HEK293T (cell line): ENCODE data around the gene GLIS2.

Source experiments
- ARNT ChIP-seq: fragments of 450-650 bp; IDR thresholded peaks from 2 replicates; pipeline ENCODE4 v1.6.1; 2017; ENCODE audit warnings: mild to moderate bottlenecking
- BHLHE40 ChIP-seq: fragments of 450-650 bp; IDR thresholded peaks from 2 replicates; pipeline ENCODE4 v1.6.1; 2016; ENCODE audit warnings: mild to moderate bottlenecking, moderate library complexity, borderline replicate concordance
- ELF4 ChIP-seq: fragments of 450-650 bp; IDR thresholded peaks from 2 replicates; pipeline ENCODE4 v1.6.1; 2017; ENCODE audit warnings: antibody characterized with exemption
- FOXA1 ChIP-seq: fragments of 450-650 bp; IDR thresholded peaks from 2 replicates; pipeline ENCODE4 v1.6.1; 2016; ENCODE audit warnings: mild to moderate bottlenecking
- FOXM1 ChIP-seq: fragments of 450-650 bp; IDR thresholded peaks from 2 replicates; pipeline ENCODE4 v1.6.1; 2017; ENCODE audit warnings: mild to moderate bottlenecking, borderline replicate concordance
- HDGF ChIP-seq: fragments of 450-650 bp; IDR thresholded peaks from 2 replicates; pipeline ENCODE4 v1.6.1; 2017; ENCODE audit warnings: antibody characterized with exemption, borderline replicate concordance
- L3MBTL2 ChIP-seq: fragments of 450-650 bp; conservative IDR thresholded peaks from 2 replicates; pipeline ENCODE4 v1.6.1; 2016; ENCODE audit warnings: mild to moderate bottlenecking
- LEF1 ChIP-seq: fragments of 450-650 bp; IDR thresholded peaks from 2 replicates; pipeline ENCODE4 v1.6.1; 2017; ENCODE audit warnings: mild to moderate bottlenecking, borderline replicate concordance
- SP1 ChIP-seq: fragments of 450-650 bp; IDR thresholded peaks from 2 replicates; pipeline ENCODE4 v1.6.1; 2017
- SUZ12 ChIP-seq: fragments of 450-650 bp; IDR thresholded peaks from 2 replicates; pipeline ENCODE4 v1.6.1; 2016; ENCODE audit warnings: mild to moderate bottlenecking
- TARDBP ChIP-seq: fragments of 450-650 bp; IDR thresholded peaks from 2 replicates; pipeline ENCODE4 v1.6.1; 2016
- ZNF384 ChIP-seq: fragments of 450-650 bp; IDR thresholded peaks from 2 replicates; pipeline ENCODE4 v1.6.1; 2016

DNA sequence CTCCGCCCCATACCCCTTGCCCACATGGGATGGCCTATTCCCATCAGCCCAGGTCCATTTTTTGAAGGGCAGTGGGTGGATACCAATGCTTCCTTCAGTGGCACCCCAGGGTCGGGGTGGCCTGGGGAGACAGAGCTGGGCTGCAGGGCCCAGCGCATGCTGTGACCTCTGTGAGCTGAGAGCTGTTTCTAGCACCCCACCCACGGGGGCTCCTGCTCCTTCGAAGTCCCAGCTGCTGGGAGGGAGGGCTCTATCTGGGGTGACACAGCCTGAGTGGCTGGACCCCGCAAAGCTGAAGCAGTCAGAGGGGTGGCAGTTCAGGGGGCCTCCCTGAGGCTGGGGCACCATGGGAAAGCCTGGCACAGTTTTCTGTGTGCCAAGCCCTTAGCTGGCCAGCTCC is 24.6 kb downstream of the GLIS2 start:
- TF ChIP-seq SP1: no peak
- no peak for TF ChIP-seq LEF1
- TF ChIP-seq ARNT: no peak
- no peak for TF ChIP-seq FOXA1
- no peak for TF ChIP-seq BHLHE40
- no peak for TF ChIP-seq SUZ12
- no peak for TF ChIP-seq ZNF384
- no peak for TF ChIP-seq ELF4
- TF ChIP-seq TARDBP: no peak
- no peak for TF ChIP-seq HDGF
- no peak for TF ChIP-seq L3MBTL2
- no peak for TF ChIP-seq FOXM1
